ENCODE data around the gene YIPF1. TPM values are rescaled to one million over a fixed set of nuclear protein-coding genes. Genes with fewer than 3 reads are reported as not detected.
A peak's percentile ranks its signal among the peaks of the same experiment; 100 is the strongest.

YIPF1 gene
- total RNA-seq, 1 donor from 2014 or later, result 27.1 TPM

GRCh38 chr1:53835491-53835890 lies 54.1 kb downstream of the YIPF1 start:
- H3K4me3 Mint-ChIP-seq (ENCODE audit: unreplicated experiment), result no peak overlapping the region
- DNase-seq (ENCODE audit: low read depth), result peak; percentile 49

GRCh38 chr1:53834776-53835175 lies 54.8 kb downstream of the YIPF1 start:
- Mint-ChIP-seq H3K9me3 (ENCODE audit: unreplicated experiment) (no peaks in the 10 kb centered on the region), H3K36me3 (ENCODE audit: low read depth, unreplicated experiment) (no peaks in the 10 kb centered on the region), H3K4me3 (ENCODE audit: unreplicated experiment) (no peak overlapping the region), H3K4me1 (ENCODE audit: low read depth, unreplicated experiment) (no peaks in the 10 kb centered on the region), H3K27me3 (ENCODE audit: low read depth, unreplicated experiment) (no peaks in the 10 kb centered on the region), H3K27ac (ENCODE audit: unreplicated experiment) (no peak overlapping the region)
- H3K9ac ChIP-seq (ENCODE audit: low read length), result no peak overlapping the region
- H3K36me3 ChIP-seq (ENCODE audit: insufficient read depth, low read length), result no peaks in the 10 kb centered on the region
- H3K27me3 ChIP-seq (ENCODE audit: insufficient read depth, low read length), result no peaks in the 10 kb centered on the region
- peaks cover 5% of the 10 kb centered on the region for H4K20me1 ChIP-seq (ENCODE audit: insufficient read depth, low read length)
- peaks cover 23% of the 10 kb centered on the region for H3K4me1 ChIP-seq (ENCODE audit: insufficient read depth, low read length)
- no peak overlapping the region for H3K4me3 ChIP-seq (ENCODE audit: insufficient read depth, low read depth, low read length)
- H2AFZ ChIP-seq (ENCODE audit: low read depth, low read length), result no peak overlapping the region
- H3K4me2 ChIP-seq (ENCODE audit: low read length), result no peak overlapping the region
- no peak overlapping the region for H3K27ac ChIP-seq (ENCODE audit: low read depth, low read length)
- H3K9me3 ChIP-seq (ENCODE audit: insufficient read depth, low read depth, low read length), result no peaks in the 10 kb centered on the region
- TF ChIP-seq EZH2 (IDR thresholded peaks at IDR 0.05; ENCODE audit: insufficient read depth, low read length) (no peak), CTCF (IDR thresholded peaks at IDR 0.05; ENCODE audit: insufficient read depth, low read depth, low read length) (no peak)
- DNase-seq (ENCODE audit: low read depth) (no peak), FAIRE-seq (no peak)
- peaks cover 53% of the 10 kb centered on the region for H3K79me2 ChIP-seq (ENCODE audit: insufficient read depth, low read length)

More at GRCh38 chr1:53835491-53835890, 54.1 kb downstream of the YIPF1 start:
- peaks cover 23% of the 10 kb centered on the region for H3K4me1 ChIP-seq (ENCODE audit: insufficient read depth, low read length)
- H3K4me2 ChIP-seq (ENCODE audit: low read length), result peak overlapping the region; percentile 60
- H3K27ac Mint-ChIP-seq (ENCODE audit: unreplicated experiment), result no peak overlapping the region
- FAIRE-seq, result no peak
- no peak overlapping the region for H3K27ac ChIP-seq (ENCODE audit: low read depth, low read length)
- H4K20me1 ChIP-seq (ENCODE audit: insufficient read depth, low read length), result peaks cover 5% of the 10 kb centered on the region
- H3K4me3 ChIP-seq (ENCODE audit: insufficient read depth, low read depth, low read length), result no peak overlapping the region
- peaks cover 53% of the 10 kb centered on the region for H3K79me2 ChIP-seq (ENCODE audit: insufficient read depth, low read length)
- H3K36me3 ChIP-seq (ENCODE audit: insufficient read depth, low read length), result no peaks in the 10 kb centered on the region
- no peaks in the 10 kb centered on the region for H3K9me3 ChIP-seq (ENCODE audit: insufficient read depth, low read depth, low read length)
- TF ChIP-seq EZH2 (IDR thresholded peaks at IDR 0.05; ENCODE audit: insufficient read depth, low read length) (no peak), CTCF (IDR thresholded peaks at IDR 0.05; ENCODE audit: insufficient read depth, low read depth, low read length) (no peak)
- H2AFZ ChIP-seq (ENCODE audit: low read depth, low read length), result no peak overlapping the region
- no peaks in the 10 kb centered on the region for H3K9me3 Mint-ChIP-seq (ENCODE audit: unreplicated experiment)
- H3K27me3 ChIP-seq (ENCODE audit: insufficient read depth, low read length), result no peaks in the 10 kb centered on the region
- H3K9ac ChIP-seq (ENCODE audit: low read length), result peak overlapping the region; percentile 11
- H3K4me1 Mint-ChIP-seq (ENCODE audit: low read depth, unreplicated experiment), result no peaks in the 10 kb centered on the region
- no peaks in the 10 kb centered on the region for H3K27me3 Mint-ChIP-seq (ENCODE audit: low read depth, unreplicated experiment)
- H3K36me3 Mint-ChIP-seq (ENCODE audit: low read depth, unreplicated experiment), result no peaks in the 10 kb centered on the region

DNA sequence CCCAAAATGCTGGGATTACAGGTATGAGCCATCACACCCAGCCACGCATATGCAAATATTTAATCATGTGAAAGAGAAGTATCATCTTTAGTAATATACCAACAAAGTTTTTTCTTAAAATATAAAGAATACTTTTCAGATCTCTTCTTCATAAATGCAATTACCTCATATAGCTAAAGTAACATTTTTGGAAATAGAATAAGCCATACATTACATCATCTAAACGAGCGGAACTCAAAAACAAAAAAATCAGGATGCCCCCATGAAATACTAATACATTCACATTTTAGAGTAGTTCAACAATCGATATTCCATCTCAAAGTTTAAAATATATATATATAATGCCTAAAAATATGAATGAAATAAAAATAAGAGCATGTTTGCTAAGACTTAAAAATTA lies 56.2 kb downstream of the YIPF1 start:
- no peak overlapping the region for H3K9ac ChIP-seq (ENCODE audit: low read length)
- no peaks in the 10 kb centered on the region for H3K4me1 Mint-ChIP-seq (ENCODE audit: low read depth, unreplicated experiment)
- no peak for DNase-seq (ENCODE audit: low read depth)
- H3K79me2 ChIP-seq (ENCODE audit: insufficient read depth, low read length), result peaks cover 53% of the 10 kb centered on the region
- no peaks in the 10 kb centered on the region for H3K9me3 Mint-ChIP-seq (ENCODE audit: unreplicated experiment)
- no peak for TF ChIP-seq CTCF (IDR thresholded peaks at IDR 0.05; ENCODE audit: insufficient read depth, low read depth, low read length)
- TF ChIP-seq EZH2 (IDR thresholded peaks at IDR 0.05; ENCODE audit: insufficient read depth, low read length), result no peak
- H3K27ac Mint-ChIP-seq (ENCODE audit: unreplicated experiment), result no peak overlapping the region
- peaks cover 5% of the 10 kb centered on the region for H4K20me1 ChIP-seq (ENCODE audit: insufficient read depth, low read length)
- no peaks in the 10 kb centered on the region for H3K9me3 ChIP-seq (ENCODE audit: insufficient read depth, low read depth, low read length)
- no peak overlapping the region for H3K27ac ChIP-seq (ENCODE audit: low read depth, low read length)
- no peaks in the 10 kb centered on the region for H3K27me3 ChIP-seq (ENCODE audit: insufficient read depth, low read length)
- H2AFZ ChIP-seq (ENCODE audit: low read depth, low read length), result no peak overlapping the region
- no peak overlapping the region for H3K4me3 ChIP-seq (ENCODE audit: insufficient read depth, low read depth, low read length)
- H3K36me3 Mint-ChIP-seq (ENCODE audit: low read depth, unreplicated experiment), result no peaks in the 10 kb centered on the region
- FAIRE-seq, result no peak
- H3K36me3 ChIP-seq (ENCODE audit: insufficient read depth, low read length), result no peaks in the 10 kb centered on the region
- no peak overlapping the region for H3K4me3 Mint-ChIP-seq (ENCODE audit: unreplicated experiment)
- peaks cover 23% of the 10 kb centered on the region for H3K4me1 ChIP-seq (ENCODE audit: insufficient read depth, low read length)
- no peaks in the 10 kb centered on the region for H3K27me3 Mint-ChIP-seq (ENCODE audit: low read depth, unreplicated experiment)
- H3K4me2 ChIP-seq (ENCODE audit: low read length), result no peak overlapping the region
